Esophagus squamous epithelium (tissue), 5 donors: ENCODE measurements around the gene TLR6. TPM values are rescaled to one million over a fixed set of nuclear protein-coding genes. Genes with fewer than 3 reads are reported as not detected.

Experiments used
- DNase-seq: peaks from one replicate; lab custom pipeline; 2025; lab: John Stamatoyannopoulos, UW
- H3K27ac ChIP-seq, 4 donors: fragments of 200-600 bp; sonication (generic); one replicate each; pipeline ENCODE4 v1.5.1; 2016 to 2019; ENCODE audit warnings: mild to moderate bottlenecking in 1 of 4
- H3K27me3 ChIP-seq, 4 donors: fragments of 200-600 bp; sonication (generic); 1 replicate in 3 of 4; 2 replicates in 1 of 4; pipeline versions ENCODE4 v1.5.1 to v1.6.0; 2017 to 2021; ENCODE audit warnings: antibody characterized with exemption in 1 of 4
- H3K36me3 ChIP-seq, 3 donors: fragments of 200-600 bp; sonication (generic); one replicate each; pipeline ENCODE4 v1.5.1; 2016 to 2019
- H3K4me1 ChIP-seq, 3 donors: fragments of 200-600 bp; sonication (generic); one replicate each; pipeline ENCODE4 v1.5.1; 2017 to 2019
- H3K4me3 ChIP-seq, 4 donors: fragments of 200-600 bp; sonication (generic); 1 replicate in 3 of 4; 2 replicates in 1 of 4; pipeline ENCODE4 v1.5.1; 2016 to 2019; ENCODE audit warnings: mild to moderate bottlenecking in 2 of 4, moderate library complexity in 1 of 4
- H3K9me3 ChIP-seq, 3 donors: fragments of 200-600 bp; sonication (generic); one replicate each; pipeline ENCODE4 v1.5.1; 2016 to 2019
- CTCF ChIP-seq, 6 experiments: fragments of 450-650 bp in 4 of 6; fragments of 200-600 bp in 2 of 6; sonication (generic) in 2 of 6; IDR thresholded peaks; one replicate each; pipeline ENCODE4 v1.5.1; 2016 to 2019; ENCODE audit warnings: antibody characterized with exemption in 6 of 6, mild to moderate bottlenecking in 4 of 6, moderate library complexity in 4 of 6
- POLR2A ChIP-seq, 4 donors: fragments of 450-650 bp; IDR thresholded peaks; one replicate each; pipeline ENCODE4 v1.6.1; 2017; ENCODE audit warnings: antibody characterized with exemption in 4 of 4, mild to moderate bottlenecking in 4 of 4, moderate library complexity in 3 of 4
- WGBS, 2 donors: methylation state at CpG; one replicate each; pipeline ENCODE4 v1.1.5; 2018; 5-methylcytosine and 5-hydroxymethylcytosine counted together
- intact Hi-C: fragments of 100-400 bp; cut with DNase I; formaldehyde crosslinking; loops from one replicate; pipeline ENCODE4 v1.15.0; 2022
- total RNA-seq, 4 donors: library from RNA; depleted of rRNA; stranded (reverse); fragments of >200 nt; gene quantifications; one replicate each; pipeline ENCODE4 v1.1.0, GENCODE V29; 2016
- donor health status: DM: yes; HTN: yes; CAD: no.

Gene TLR6
- total RNA-seq, 4 donors from 2014 or later: 1.1 to 3.3 (median 2.5) TPM

GRCh38 chr4:38788317-38788716 lies 68.3 kb downstream of the TLR6 start:
- Histone ChIP-seq H3K9me3 (no peaks in the 10 kb centered on the region), H3K36me3 (no peaks in the 10 kb centered on the region), H3K4me1 (peaks cover 0 to 10% (median 0%) of the 10 kb centered on the region in 3 donors), H3K27ac (no peak overlapping the region), H3K27me3 (no peaks in the 10 kb centered on the region), H3K4me3 (no peak overlapping the region)
- intact Hi-C loops: no loop called here
- WGBS, 2 donors: 9 to 24% methylated on average over 1 of the region's 1 CpG
- TF ChIP-seq POLR2A (IDR thresholded peaks at IDR 0.05) (no peak), CTCF (IDR thresholded peaks at IDR 0.05) (no peak)
- DNase-seq: no peak

- no peaks in the 10 kb centered on the region for H3K27me3 ChIP-seq
- intact Hi-C loops: no loop called here
- no peak overlapping the region for H3K27ac ChIP-seq
- H3K4me1 ChIP-seq: peaks cover 0 to 12% (median 0%) of the 10 kb centered on the region in 3 donors
- no peak overlapping the region for H3K4me3 ChIP-seq
- no peak for TF ChIP-seq POLR2A (IDR thresholded peaks at IDR 0.05)
- no peak for TF ChIP-seq CTCF (IDR thresholded peaks at IDR 0.05)
- no peaks in the 10 kb centered on the region for H3K36me3 ChIP-seq
- no peak for DNase-seq
- WGBS, 2 donors: 72 to 74% methylated on average over 3 to 4 of the region's 4 CpGs
- no peaks in the 10 kb centered on the region for H3K9me3 ChIP-seq
Measured at GRCh38 chr4:38787693-38788092, 68.9 kb downstream of the TLR6 start.

- Histone ChIP-seq H3K4me3 (no peak overlapping the region), H3K27ac (peak overlapping the region in 2 of 4 donors; percentile 1 to 16), H3K27me3 (no peaks in the 10 kb centered on the region), H3K4me1 (peaks cover 0 to 13% (median 0%) of the 10 kb centered on the region in 3 donors), H3K36me3 (no peaks in the 10 kb centered on the region), H3K9me3 (no peaks in the 10 kb centered on the region)
- 72 to 85% methylated on average over 8 of the region's 8 CpGs for WGBS, 2 donors
- DNase-seq: no peak
- TF ChIP-seq CTCF (IDR thresholded peaks at IDR 0.05) (no peak), POLR2A (IDR thresholded peaks at IDR 0.05) (no peak)
- intact Hi-C loops: no loop called here
Measured at GRCh38 chr4:38785901-38786402, 70.7 kb downstream of the TLR6 start.

DNA sequence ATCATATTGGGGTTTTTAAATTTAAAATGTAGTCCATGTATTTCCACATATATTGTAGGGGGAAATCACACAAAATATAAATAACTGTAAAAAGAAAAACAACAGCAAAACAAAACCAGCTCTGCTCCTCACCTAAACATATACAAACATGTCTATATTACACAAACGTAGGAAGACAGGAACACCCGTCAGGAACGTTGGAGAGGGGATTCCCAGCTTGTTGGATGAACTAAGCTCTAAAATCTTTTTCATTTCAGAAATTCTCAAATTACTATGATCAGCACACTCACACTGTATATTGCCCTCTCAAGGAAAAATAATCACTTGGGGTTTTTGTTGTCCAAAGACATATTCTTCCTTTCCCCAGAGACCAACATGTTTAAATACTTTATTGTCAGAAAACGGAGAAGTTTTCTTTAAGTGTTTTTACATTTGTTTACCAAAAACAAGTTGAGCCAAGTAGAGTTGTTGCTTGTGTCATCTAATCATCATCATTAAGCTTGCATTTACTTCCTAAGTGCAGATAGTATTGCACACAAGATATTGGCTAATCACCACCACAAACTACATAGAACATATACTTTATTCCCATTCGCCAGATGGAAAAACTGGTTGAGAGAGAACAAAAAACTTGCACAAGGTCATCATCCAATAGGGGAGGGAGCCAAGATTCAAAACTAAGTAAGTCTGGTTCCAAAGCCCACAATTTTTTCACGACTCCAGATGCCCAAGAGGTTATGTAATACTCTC lies 71.4 kb downstream of the TLR6 start:
- DNase-seq: no peak
- no peaks in the 10 kb centered on the region for H3K36me3 ChIP-seq
- TF ChIP-seq POLR2A (IDR thresholded peaks at IDR 0.05): no peak
- TF ChIP-seq CTCF (IDR thresholded peaks at IDR 0.05): no peak
- intact Hi-C loops: no loop called here
- peaks cover 0 to 13% (median 0%) of the 10 kb centered on the region in 3 donors for H3K4me1 ChIP-seq
- H3K27ac ChIP-seq: peak overlapping the region in 1 of 4 donors; percentile 1
- H3K27me3 ChIP-seq: no peaks in the 10 kb centered on the region
- no peaks in the 10 kb centered on the region for H3K9me3 ChIP-seq
- 31 to 37% methylated on average over 6 of the region's 6 CpGs for WGBS, 2 donors
- no peak overlapping the region for H3K4me3 ChIP-seq

DNA sequence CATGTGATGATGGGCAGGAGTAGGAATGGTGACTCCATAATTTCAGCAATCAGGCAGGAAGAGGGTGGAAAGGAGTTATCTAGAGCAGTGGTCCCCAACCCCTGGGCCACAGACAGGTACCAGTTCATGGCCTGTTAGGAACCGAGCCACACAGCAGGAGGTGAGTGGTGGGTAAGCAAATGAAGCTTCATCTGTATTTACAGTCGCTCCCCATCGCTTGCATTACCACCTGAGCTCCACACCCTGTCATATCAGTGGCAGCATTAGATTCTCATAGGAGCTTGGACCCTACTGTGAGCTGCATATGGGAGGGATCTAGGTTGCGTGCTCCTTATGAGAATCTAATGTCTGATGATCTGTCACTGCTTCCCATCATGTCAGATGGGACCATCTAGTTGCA lies 72.5 kb downstream of the TLR6 start:
- DNase-seq: no peak

More for the DNA sequence above, 72.5 kb downstream of the TLR6 start:
- Histone ChIP-seq H3K36me3 (no peaks in the 10 kb centered on the region), H3K27ac (no peak overlapping the region), H3K4me3 (no peak overlapping the region), H3K4me1 (peaks cover 0 to 13% (median 0%) of the 10 kb centered on the region in 3 donors), H3K9me3 (no peaks in the 10 kb centered on the region), H3K27me3 (no peaks in the 10 kb centered on the region)
- no peak for TF ChIP-seq POLR2A (IDR thresholded peaks at IDR 0.05)
- WGBS, 2 donors: 89 to 95% methylated on average over 4 of the region's 4 CpGs
- intact Hi-C loops: no loop called here
